Measurements from ENCODE around the gene RERE.
"Not testable (repeated sequence)": the region's sequence is repeated elsewhere in the genome, so short reads cannot be mapped to it uniquely, and the experiment has no call there.

Gene RERE

GRCh38 chr1:8611634-8612515 lies 205.6 kb downstream of the RERE start:
- not testable (repeated sequence) for H3F3A ChIP-seq (ENCODE audit: insufficient read depth); H3K27me3 ChIP-seq (ENCODE audit: low read length); H3K36me3 ChIP-seq (ENCODE audit: low read length); H3K4me2 ChIP-seq (ENCODE audit: low read depth, low read length, poor library complexity, severe bottlenecking); H3K9me3 ChIP-seq (ENCODE audit: insufficient read depth, low read length); H3K4me3 ChIP-seq (ENCODE audit: insufficient read depth, low read length, poor library complexity, severe bottlenecking); H3K9ac ChIP-seq (ENCODE audit: low read length); H3K9me2 ChIP-seq (replicated peaks; ENCODE audit: insufficient read depth, low read length); H2AFZ ChIP-seq (ENCODE audit: low read depth, low read length, severe bottlenecking); H3K79me2 ChIP-seq (ENCODE audit: insufficient read depth, low read length); H4K20me1 ChIP-seq (ENCODE audit: low read depth, low read length); H3K27ac ChIP-seq (ENCODE audit: low read depth, low read length)

- Histone ChIP-seq H3K9ac (ENCODE audit: low read length) (no peak overlapping the region), H3K9me3 (ENCODE audit: insufficient read depth, low read length) (no peaks in the 10 kb centered on the region), H3K4me2 (ENCODE audit: low read depth, low read length, poor library complexity, severe bottlenecking) (no peak overlapping the region), H3K36me3 (ENCODE audit: low read length) (no peaks in the 10 kb centered on the region), H3F3A (ENCODE audit: insufficient read depth) (no peaks in the 10 kb centered on the region), H3K27ac (ENCODE audit: low read depth, low read length) (no peak overlapping the region), H3K27me3 (ENCODE audit: low read length) (no peaks in the 10 kb centered on the region), H4K20me1 (ENCODE audit: low read depth, low read length) (no peaks in the 10 kb centered on the region), H3K79me2 (ENCODE audit: insufficient read depth, low read length) (no peaks in the 10 kb centered on the region), H3K4me3 (ENCODE audit: insufficient read depth, low read length, poor library complexity, severe bottlenecking) (no peak overlapping the region), H3K9me2 (replicated peaks; ENCODE audit: insufficient read depth, low read length) (no peaks in the 10 kb centered on the region), H2AFZ (ENCODE audit: low read depth, low read length, severe bottlenecking) (no peak overlapping the region)
- TF ChIP-seq EZH2phosphoT487 (conservative IDR thresholded peaks at IDR 0.05; ENCODE audit: low read length) = no peak
- TF ChIP-seq CTCF (IDR thresholded peaks at IDR 0.05; ENCODE audit: insufficient read depth, low read length, poor library complexity, severe bottlenecking) = no peak
Measured at GRCh38 chr1:8607906-8608305, 209.5 kb downstream of the RERE start.

GRCh38 chr1:8604041-8604945 lies 213.1 kb downstream of the RERE start:
- Histone ChIP-seq H3K9ac (ENCODE audit: low read length) (no peak overlapping the region), H3K9me2 (replicated peaks; ENCODE audit: insufficient read depth, low read length) (no peaks in the 10 kb centered on the region), H3K4me3 (ENCODE audit: insufficient read depth, low read length, poor library complexity, severe bottlenecking) (no peak overlapping the region), H3K36me3 (ENCODE audit: low read length) (no peaks in the 10 kb centered on the region), H3F3A (ENCODE audit: insufficient read depth) (no peaks in the 10 kb centered on the region), H3K4me2 (ENCODE audit: low read depth, low read length, poor library complexity, severe bottlenecking) (no peak overlapping the region), H3K27ac (ENCODE audit: low read depth, low read length) (no peak overlapping the region), H3K9me3 (ENCODE audit: insufficient read depth, low read length) (no peaks in the 10 kb centered on the region), H2AFZ (ENCODE audit: low read depth, low read length, severe bottlenecking) (no peak overlapping the region), H3K79me2 (ENCODE audit: insufficient read depth, low read length) (no peaks in the 10 kb centered on the region), H3K27me3 (ENCODE audit: low read length) (no peaks in the 10 kb centered on the region), H4K20me1 (ENCODE audit: low read depth, low read length) (no peaks in the 10 kb centered on the region)
- TF ChIP-seq EZH2phosphoT487 (conservative IDR thresholded peaks at IDR 0.05; ENCODE audit: low read length) (no peak), CTCF (IDR thresholded peaks at IDR 0.05; ENCODE audit: insufficient read depth, low read length, poor library complexity, severe bottlenecking) (no peak)

All from SU-DHL-6 (cell line).